Mesendoderm (in vitro differentiated cells): Measurements from ENCODE around the gene RPS19BP1.

Experiments used
- DNase-seq: peaks from one replicate; pipeline ENCODE4 v3.0.0; 2013
- H2AK5ac ChIP-seq: 2 replicates; pipeline ENCODE4 v1.6.1; 2013; ENCODE audit warnings: low read length, inconsistent platforms
- H2BK120ac ChIP-seq: 2 replicates; pipeline ENCODE4 v1.6.1; 2013; ENCODE audit warnings: low read depth, mild to moderate bottlenecking, low read length, moderate library complexity, mixed read lengths
- H2BK15ac ChIP-seq: replicated peaks from 2 replicates; pipeline ENCODE4 v1.6.1; 2013; ENCODE audit warnings: low read depth, mild to moderate bottlenecking, moderate library complexity
- H2BK5ac ChIP-seq: 2 replicates; pipeline ENCODE4 v1.6.1; 2013; ENCODE audit warnings: low read length, inconsistent platforms
- H3K18ac ChIP-seq: 2 replicates; pipeline ENCODE4 v1.6.1; 2013; ENCODE audit warnings: mild to moderate bottlenecking, low read length, mixed read lengths
- H3K23ac ChIP-seq: one replicate; pipeline ENCODE4 v1.6.1; 2013; ENCODE audit warnings: low read length
- H3K27ac ChIP-seq: 2 replicates; pipeline ENCODE4 v1.5.1; 2013; ENCODE audit warnings: low read depth, mild to moderate bottlenecking, inconsistent platforms, low read length, moderate library complexity
- H3K27me3 ChIP-seq: 2 replicates; pipeline ENCODE4 v1.6.1; 2013; ENCODE audit warnings: low read length, control low read depth, mild to moderate bottlenecking, inconsistent platforms; ENCODE audit not compliant: insufficient read depth, poor library complexity
- H3K36me3 ChIP-seq: 2 replicates; pipeline ENCODE4 v1.6.1; 2013; ENCODE audit warnings: low read length, inconsistent platforms; ENCODE audit not compliant: control insufficient read depth, insufficient read depth
- H3K4ac ChIP-seq: one replicate; pipeline ENCODE4 v1.6.1; 2013; ENCODE audit warnings: low read depth, mild to moderate bottlenecking, low read length, moderate library complexity
- H3K4me1 ChIP-seq: 2 replicates; pipeline ENCODE4 v1.6.1; 2013; ENCODE audit warnings: low read depth, low read length, inconsistent platforms; ENCODE audit not compliant: control insufficient read depth
- H3K4me2 ChIP-seq: 2 replicates; pipeline ENCODE4 v1.6.1; 2013; ENCODE audit warnings: low read length
- H3K4me3 ChIP-seq: 2 replicates; pipeline ENCODE4 v1.5.1; 2013; ENCODE audit warnings: mild to moderate bottlenecking, low read length
- H3K56ac ChIP-seq: one replicate; pipeline ENCODE4 v1.6.1; 2013; ENCODE audit warnings: low read length
- H3K79me1 ChIP-seq: 2 replicates; pipeline ENCODE4 v1.6.1; 2013; ENCODE audit warnings: low read length, inconsistent platforms
- H3K79me2 ChIP-seq: 2 replicates; pipeline ENCODE4 v1.6.1; 2013; ENCODE audit warnings: mild to moderate bottlenecking, low read length; ENCODE audit not compliant: control insufficient read depth, insufficient read depth
- H3K9ac ChIP-seq: 2 replicates; pipeline ENCODE4 v1.6.1; 2013; ENCODE audit warnings: low read length, inconsistent platforms
- H4K5ac ChIP-seq: one replicate; pipeline ENCODE4 v1.6.1; 2013; ENCODE audit warnings: low read length
- H4K8ac ChIP-seq: one replicate; pipeline ENCODE4 v1.6.1; 2013; ENCODE audit warnings: low read depth, mild to moderate bottlenecking, control low read depth, low read length, moderate library complexity
- WGBS: extraction: QIAGEN DNeasy Blood & Tissue Kit; methylation state at CpG from one replicate; pipeline ENCODE4 v1.1.7; 2013; ENCODE audit warnings: low lambda C conversion rate, missing lambda C conversion rate; ENCODE audit not compliant: insufficient coverage; ENCODE audit errors: extremely low coverage; 5-methylcytosine and 5-hydroxymethylcytosine counted together

The RPS19BP1 gene

GRCh38 chr22:39558254-39558727 is 25.7 kb upstream of the RPS19BP1 start:
- Histone ChIP-seq H3K79me2 (no peaks in the 10 kb centered on the region), H2BK120ac (no peak overlapping the region), H3K27ac (no peak overlapping the region), H2AK5ac (no peak overlapping the region), H4K5ac (no peak overlapping the region), H3K18ac (no peak overlapping the region), H3K56ac (no peak overlapping the region), H2BK15ac (no peak overlapping the region), H3K4me2 (no peak overlapping the region), H3K4ac (no peak overlapping the region), H2BK5ac (no peak overlapping the region), H4K8ac (no peak overlapping the region), H3K79me1 (no peaks in the 10 kb centered on the region), H3K9ac (no peak overlapping the region), H3K4me1 (no peaks in the 10 kb centered on the region), H3K4me3 (no peak overlapping the region), H3K23ac (no peak overlapping the region), H3K27me3 (peaks cover 18% of the 10 kb centered on the region), H3K36me3 (no peaks in the 10 kb centered on the region)
- DNase-seq, result no peak
- WGBS, result no CpG with 5 or more reads among the region's 34 CpGs

GRCh38 chr22:39556970-39557841 is 24.7 kb upstream of the RPS19BP1 start:
- no peak overlapping the region for H3K27ac ChIP-seq
- H3K18ac ChIP-seq, result no peak overlapping the region
- H2AK5ac ChIP-seq, result no peak overlapping the region
- no peaks in the 10 kb centered on the region for H3K79me2 ChIP-seq
- no peak overlapping the region for H2BK15ac ChIP-seq
- H3K27me3 ChIP-seq, result peaks cover 18% of the 10 kb centered on the region
- H3K56ac ChIP-seq, result no peak overlapping the region
- H3K79me1 ChIP-seq, result no peaks in the 10 kb centered on the region
- no peak overlapping the region for H4K8ac ChIP-seq
- peak overlapping the region; percentile 36 for H3K4me2 ChIP-seq
- H3K4me1 ChIP-seq, result no peaks in the 10 kb centered on the region
- no peak overlapping the region for H3K4ac ChIP-seq
- no peak overlapping the region for H3K9ac ChIP-seq
- no peak overlapping the region for H3K23ac ChIP-seq
- no peak for DNase-seq
- no CpG with 5 or more reads among the region's 72 CpGs for WGBS
- no peaks in the 10 kb centered on the region for H3K36me3 ChIP-seq
- H3K4me3 ChIP-seq, result no peak overlapping the region
- H4K5ac ChIP-seq, result no peak overlapping the region
- H2BK120ac ChIP-seq, result no peak overlapping the region
- no peak overlapping the region for H2BK5ac ChIP-seq

DNA sequence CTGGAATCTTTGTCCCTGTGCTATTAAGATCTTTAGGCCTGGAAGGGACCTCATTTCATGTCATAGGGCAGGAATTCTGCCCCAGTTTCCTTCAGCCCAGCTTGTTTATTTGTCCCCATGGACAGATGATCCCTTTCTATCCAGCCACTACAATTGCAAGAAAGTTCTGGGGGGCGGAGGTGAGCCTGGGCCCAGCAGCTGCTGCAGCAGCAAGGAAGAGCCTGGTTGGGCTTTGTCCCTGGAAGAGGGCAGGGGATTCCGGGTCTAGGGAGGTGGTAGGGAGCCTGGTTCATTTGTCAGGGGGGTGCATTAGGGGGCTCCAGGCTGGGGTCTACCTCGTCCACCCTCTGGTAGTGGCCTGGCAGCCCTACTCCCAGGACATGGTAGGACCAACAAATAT is 21.6 kb upstream of the RPS19BP1 start:
- no peaks in the 10 kb centered on the region for H3K4me1 ChIP-seq
- no peak overlapping the region for H4K8ac ChIP-seq
- WGBS, result no CpG with 5 or more reads among the region's 3 CpGs
- peaks cover 18% of the 10 kb centered on the region for H3K27me3 ChIP-seq
- H2BK5ac ChIP-seq, result no peak overlapping the region
- no peaks in the 10 kb centered on the region for H3K79me2 ChIP-seq
- no peaks in the 10 kb centered on the region for H3K36me3 ChIP-seq
- no peak overlapping the region for H3K4me2 ChIP-seq
- H3K4me3 ChIP-seq, result no peak overlapping the region
- no peak overlapping the region for H2BK15ac ChIP-seq
- H4K5ac ChIP-seq, result no peak overlapping the region
- no peak overlapping the region for H2BK120ac ChIP-seq
- no peak for DNase-seq
- H2AK5ac ChIP-seq, result no peak overlapping the region
- H3K9ac ChIP-seq, result no peak overlapping the region
- H3K56ac ChIP-seq, result no peak overlapping the region
- H3K23ac ChIP-seq, result no peak overlapping the region
- H3K27ac ChIP-seq, result no peak overlapping the region
- no peak overlapping the region for H3K18ac ChIP-seq
- no peaks in the 10 kb centered on the region for H3K79me1 ChIP-seq
- H3K4ac ChIP-seq, result no peak overlapping the region

- no peak overlapping the region for H3K27ac ChIP-seq
- no peak overlapping the region for H4K5ac ChIP-seq
- H3K4me2 ChIP-seq, result no peak overlapping the region
- no peaks in the 10 kb centered on the region for H3K79me1 ChIP-seq
- no peak overlapping the region for H3K4ac ChIP-seq
- DNase-seq, result no peak
- no peak overlapping the region for H3K18ac ChIP-seq
- H3K79me2 ChIP-seq, result no peaks in the 10 kb centered on the region
- H4K8ac ChIP-seq, result no peak overlapping the region
- H2BK120ac ChIP-seq, result no peak overlapping the region
- no peak overlapping the region for H3K9ac ChIP-seq
- no peaks in the 10 kb centered on the region for H3K36me3 ChIP-seq
- H3K23ac ChIP-seq, result no peak overlapping the region
- no CpG with 5 or more reads among the region's 3 CpGs for WGBS
- no peak overlapping the region for H2BK15ac ChIP-seq
- no peak overlapping the region for H3K4me3 ChIP-seq
- H3K27me3 ChIP-seq, result peaks cover 18% of the 10 kb centered on the region
- no peak overlapping the region for H2AK5ac ChIP-seq
- H3K56ac ChIP-seq, result no peak overlapping the region
- H2BK5ac ChIP-seq, result no peak overlapping the region
- H3K4me1 ChIP-seq, result no peaks in the 10 kb centered on the region
These were observed 20.9 kb upstream of the RPS19BP1 start for GRCh38 chr22:39553429-39553828.

DNA sequence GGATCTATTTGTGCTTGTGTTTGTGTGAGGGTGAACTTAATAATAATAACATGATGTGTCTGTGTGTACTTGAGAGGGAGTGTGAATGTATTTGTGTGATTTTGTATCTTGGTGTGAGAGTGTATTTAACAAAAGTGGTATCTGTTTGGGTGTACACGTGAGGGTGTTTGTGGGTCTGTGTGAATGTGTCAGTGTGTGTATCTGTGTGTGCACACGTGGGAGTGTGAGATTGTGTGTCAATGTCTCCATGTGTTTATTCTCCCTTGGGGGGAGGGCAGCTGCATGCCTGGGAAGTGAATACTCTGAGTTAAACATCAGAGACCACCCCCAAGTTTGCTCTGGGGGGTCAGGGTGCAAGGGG is 15.0 kb upstream of the RPS19BP1 start:
- WGBS, result no CpG with 5 or more reads among the region's 2 CpGs
- H3K27me3 ChIP-seq, result no peaks in the 10 kb centered on the region
- no peak overlapping the region for H3K56ac ChIP-seq

More for the DNA sequence above, 15.0 kb upstream of the RPS19BP1 start:
- Histone ChIP-seq H3K79me1 (no peaks in the 10 kb centered on the region), H2BK120ac (no peak overlapping the region), H3K4me3 (no peak overlapping the region), H3K4ac (no peak overlapping the region), H3K27ac (no peak overlapping the region), H3K18ac (no peak overlapping the region), H3K4me1 (no peaks in the 10 kb centered on the region), H2BK15ac (no peak overlapping the region), H3K36me3 (no peaks in the 10 kb centered on the region), H3K9ac (no peak overlapping the region), H2BK5ac (no peak overlapping the region), H2AK5ac (no peak overlapping the region), H4K5ac (no peak overlapping the region), H4K8ac (no peak overlapping the region), H3K23ac (no peak overlapping the region), H3K4me2 (no peak overlapping the region), H3K79me2 (no peaks in the 10 kb centered on the region)
- DNase-seq, result no peak
